Activated gamma-delta T cell treated with anti-CD3 and anti-CD28 coated beads, Interleukin-2, amount 50 U/mL, for 16 hours (primary cell): ENCODE results near the gene SMAD7.

Source experiments
- DNase-seq: peaks from one replicate; pipeline ENCODE4 v3.0.0-alpha.2; 2020; ENCODE audit warnings: low read depth

SMAD7 gene

GRCh38 chr18:48893608-48894600 is 56.9 kb downstream of the SMAD7 start:
- no peak for DNase-seq

- no peak for DNase-seq
These were observed 57.6 kb downstream of the SMAD7 start for GRCh38 chr18:48893061-48893607.

GRCh38 chr18:48892146-48892855 is 58.5 kb downstream of the SMAD7 start:
- no peak for DNase-seq

- no peak for DNase-seq
These were observed 59.0 kb downstream of the SMAD7 start for GRCh38 chr18:48891721-48892120.

- DNase-seq, result no peak
These were observed 60.6 kb downstream of the SMAD7 start for GRCh38 chr18:48889981-48890762.

GRCh38 chr18:48889115-48889941 is 61.4 kb downstream of the SMAD7 start:
- DNase-seq, result no peak

- no peak for DNase-seq
These were observed 62.0 kb downstream of the SMAD7 start for GRCh38 chr18:48888773-48889080.

- DNase-seq, result no peak
These were observed 62.6 kb downstream of the SMAD7 start for GRCh38 chr18:48887905-48888772.

- no peak for DNase-seq
These were observed 63.4 kb downstream of the SMAD7 start for GRCh38 chr18:48887294-48887904.

- DNase-seq, result no peak
These were observed 64.1 kb downstream of the SMAD7 start for GRCh38 chr18:48886520-48887293.

GRCh38 chr18:48885924-48886400 is 64.8 kb downstream of the SMAD7 start:
- DNase-seq, result no peak

- DNase-seq, result no peak
These were observed 65.4 kb downstream of the SMAD7 start for GRCh38 chr18:48885266-48885923.

GRCh38 chr18:48884771-48885170 is 66.0 kb downstream of the SMAD7 start:
- no peak for DNase-seq

GRCh38 chr18:48884306-48884705 is 66.5 kb downstream of the SMAD7 start:
- no peak for DNase-seq

GRCh38 chr18:48882379-48882778 is 68.4 kb downstream of the SMAD7 start:
- DNase-seq, result no peak

GRCh38 chr18:48880931-48881330 is 69.8 kb downstream of the SMAD7 start:
- DNase-seq, result no peak

GRCh38 chr18:48879008-48879431 is 71.7 kb downstream of the SMAD7 start:
- no peak for DNase-seq

GRCh38 chr18:48878471-48878870 is 72.3 kb downstream of the SMAD7 start:
- DNase-seq, result no peak
